WTC11 (cell line): Measurements from ENCODE around the gene DNASE2B. TPM values are rescaled to one million over a fixed set of nuclear protein-coding genes. Genes with fewer than 3 reads are reported as not detected.

Source experiments
- ATAC-seq: fragments of 200-7000 bp; cut with Tn5 transposase; 2 replicates; pipeline ENCODE4 v1.10.0; 2021; ENCODE audit warnings: mild to moderate bottlenecking, moderate library complexity
- CTCF ChIA-PET: fragments of 300-600 bp; sonication (Branson Sonifier 250); formaldehyde crosslinking; loops from one replicate; lab custom pipeline; 2021; ENCODE audit warnings: antibody characterized with exemption; lab: Charles Lee
- POLR2A ChIA-PET: fragments of 350-600 bp; sonication (Branson Sonifier 250); formaldehyde crosslinking; loops from one replicate; lab custom pipeline; 2021; ENCODE audit warnings: antibody characterized with exemption; lab: Charles Lee
- DNase-seq: peaks from one replicate; pipeline ENCODE4 v3.0.0; 2021; ENCODE audit warnings: low spot score
- H3K27ac Mint-ChIP-seq: 2 replicates; pipeline ENCODE4 v1.8.0; 2021; ENCODE audit warnings: mixed read lengths
- H3K27me3 Mint-ChIP-seq: 2 replicates; pipeline ENCODE4 v1.8.0; 2021; ENCODE audit warnings: low read depth, mild to moderate bottlenecking, moderate library complexity, mixed read lengths
- H3K36me3 Mint-ChIP-seq: 2 replicates; pipeline ENCODE4 v1.8.0; 2021; ENCODE audit warnings: mixed read lengths
- H3K4me1 Mint-ChIP-seq: 2 replicates; pipeline ENCODE4 v1.8.0; 2022; ENCODE audit warnings: mixed read lengths
- H3K4me3 Mint-ChIP-seq: 2 replicates; pipeline ENCODE4 v1.8.0; 2021; ENCODE audit warnings: mild to moderate bottlenecking, moderate library complexity, mixed read lengths
- H3K9me3 Mint-ChIP-seq: 2 replicates; pipeline ENCODE4 v1.8.0; 2021; ENCODE audit warnings: mixed read lengths
- ATF1 ChIP-seq: sonication (generic); formaldehyde crosslinking; IDR thresholded peaks from 2 replicates; pipeline ENCODE4 v1.8.1; 2023; ENCODE audit warnings: mild to moderate bottlenecking, moderate library complexity, missing genetic modification reagents
- ESRRA ChIP-seq: sonication (generic); formaldehyde crosslinking; IDR thresholded peaks from 2 replicates; pipeline ENCODE4 v1.8.1; 2022; ENCODE audit warnings: mild to moderate bottlenecking, missing genetic modification reagents, borderline replicate concordance
- FOXK1 ChIP-seq: sonication (generic); formaldehyde crosslinking; IDR thresholded peaks from 2 replicates; pipeline ENCODE4 v1.8.0; 2022; ENCODE audit warnings: mild to moderate bottlenecking, moderate library complexity, missing genetic modification reagents
- GRHL2 ChIP-seq: fragments of 250-450 bp; sonication (Bioruptor Pico); IDR thresholded peaks from 2 replicates; pipeline ENCODE4 v1.8.0; 2022; ENCODE audit warnings: mild to moderate bottlenecking, moderate library complexity; ENCODE audit not compliant: insufficient replicate concordance, severe bottlenecking
- GTF2I ChIP-seq: fragments of 250-450 bp; sonication (Bioruptor Pico); conservative IDR thresholded peaks from 2 replicates; pipeline ENCODE4 v1.4.0; 2021; ENCODE audit warnings: mild to moderate bottlenecking
- JAZF1 ChIP-seq: fragments of 250-450 bp; sonication (Bioruptor Pico); IDR thresholded peaks from 2 replicates; pipeline ENCODE4 v1.9.0; 2021; ENCODE audit warnings: moderate library complexity, mild to moderate bottlenecking, inconsistent platforms
- JUN ChIP-seq: sonication (generic); formaldehyde crosslinking; IDR thresholded peaks from 2 replicates; pipeline ENCODE4 v1.8.0; 2023; ENCODE audit warnings: mild to moderate bottlenecking, missing genetic modification reagents
- MXD4 ChIP-seq: fragments of 250-450 bp; sonication (Bioruptor Pico); IDR thresholded peaks from 2 replicates; pipeline ENCODE4 v1.8.0; 2021; ENCODE audit warnings: mild to moderate bottlenecking, moderate library complexity, borderline replicate concordance
- NFATC4 ChIP-seq: fragments of 250-450 bp; sonication (Bioruptor Pico); IDR thresholded peaks from 2 replicates; pipeline ENCODE4 v1.9.0; 2021; ENCODE audit warnings: mild to moderate bottlenecking
- NFE2L1 ChIP-seq: sonication (generic); formaldehyde crosslinking; IDR thresholded peaks from 2 replicates; pipeline ENCODE4 v1.8.1; 2023; ENCODE audit warnings: missing genetic modification reagents
- NR1H2 ChIP-seq: sonication (generic); formaldehyde crosslinking; IDR thresholded peaks from 2 replicates; pipeline ENCODE4 v1.9.0; 2021; ENCODE audit warnings: mild to moderate bottlenecking, moderate library complexity, missing genetic modification reagents
- NR2C2 ChIP-seq: sonication (generic); formaldehyde crosslinking; IDR thresholded peaks from 2 replicates; pipeline ENCODE4 v1.8.0; 2022; ENCODE audit warnings: mild to moderate bottlenecking, missing genetic modification reagents
- TCF7 ChIP-seq: sonication (generic); formaldehyde crosslinking; IDR thresholded peaks from 2 replicates; pipeline ENCODE4 v1.8.0; 2022; ENCODE audit warnings: mild to moderate bottlenecking, low read depth, missing genetic modification reagents, moderate library complexity
- TP53 ChIP-seq: sonication (generic); formaldehyde crosslinking; IDR thresholded peaks from 2 replicates; pipeline ENCODE4 v1.8.1; 2023; ENCODE audit warnings: mild to moderate bottlenecking, missing genetic modification reagents
- ZNF138 ChIP-seq: sonication (generic); formaldehyde crosslinking; conservative IDR thresholded peaks from 2 replicates; pipeline ENCODE4 v1.8.1; 2022; ENCODE audit warnings: mild to moderate bottlenecking, moderate library complexity, missing genetic modification reagents
- ZNF423 ChIP-seq: fragments of 250-450 bp; sonication (Bioruptor Pico); IDR thresholded peaks from 2 replicates; pipeline ENCODE4 v2.1.2; 2022; ENCODE audit warnings: mild to moderate bottlenecking, moderate library complexity
- ZNF671 ChIP-seq: fragments of 250-450 bp; sonication (Bioruptor Pico); IDR thresholded peaks from 2 replicates; pipeline ENCODE4 v1.8.0; 2021; ENCODE audit warnings: mild to moderate bottlenecking
- total RNA-seq: library from RNA; stranded (reverse); gene quantifications from 3 replicates; pipeline ENCODE4 v1.2.3, GENCODE V29; 2021
- TF ChIP-seq, protein P1 (sequence below): fragments of 200-600 bp; IDR thresholded peaks from 2 replicates; pipeline ENCODE4 v1.8.0; 2022; ENCODE audit warnings: antibody characterized with exemption
- TF ChIP-seq, protein P2 (sequence below): sonication (generic); formaldehyde crosslinking; IDR thresholded peaks from 2 replicates; pipeline ENCODE4 v1.8.1; 2022; ENCODE audit warnings: low read depth, mild to moderate bottlenecking, moderate library complexity, missing genetic modification reagents, borderline replicate concordance
- TF ChIP-seq, protein P3 (sequence below): sonication (generic); formaldehyde crosslinking; conservative IDR thresholded peaks from 2 replicates; pipeline ENCODE4 v1.8.1; 2023; ENCODE audit warnings: mild to moderate bottlenecking, low read depth, missing genetic modification reagents, moderate library complexity
- TF ChIP-seq, protein P4 (sequence below): sonication (generic); formaldehyde crosslinking; IDR thresholded peaks from 2 replicates; pipeline ENCODE4 v1.8.1; 2023; ENCODE audit warnings: mild to moderate bottlenecking, missing genetic modification reagents, moderate library complexity
- TF ChIP-seq, protein P5 (sequence below): fragments of 250-450 bp; sonication (Bioruptor Pico); IDR thresholded peaks from 2 replicates; pipeline ENCODE4 v2.1.2; 2022; ENCODE audit warnings: mild to moderate bottlenecking, moderate library complexity
- TF ChIP-seq, protein P6 (sequence below): fragments of 250-450 bp; sonication (Bioruptor Pico); IDR thresholded peaks from 2 replicates; pipeline ENCODE4 v1.9.0; 2021; ENCODE audit warnings: mild to moderate bottlenecking

The DNASE2B gene
- total RNA-seq, 1 experiment from 2014 or later: 0.15 TPM

DNA sequence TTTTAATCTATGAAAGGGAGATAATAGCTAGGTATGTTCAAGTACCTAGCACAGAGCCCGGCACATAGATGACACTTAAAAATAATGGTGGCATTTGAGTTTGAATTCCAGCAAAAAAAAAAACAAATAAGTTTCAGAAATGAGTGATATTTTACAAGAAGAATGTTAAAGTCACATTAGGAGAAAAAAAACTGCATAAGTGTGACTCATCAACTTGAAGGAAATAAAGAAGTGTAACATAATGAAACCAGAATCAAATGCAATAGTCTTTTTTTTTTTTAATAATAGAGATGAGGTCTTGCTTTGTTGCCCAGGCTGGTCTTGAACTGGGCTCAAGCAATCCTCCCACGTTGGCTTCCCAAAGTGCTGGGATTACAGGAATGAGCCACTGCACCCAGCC, 17.1 kb downstream of the DNASE2B start:
- no peak for ATAC-seq
- DNase-seq: no peak
- no peaks in the 10 kb centered on the region for H3K4me1 Mint-ChIP-seq
- H3K9me3 Mint-ChIP-seq: peaks cover 5% of the 10 kb centered on the region
- POLR2A ChIA-PET: no interaction called here
- no peaks in the 10 kb centered on the region for H3K36me3 Mint-ChIP-seq
- no peak overlapping the region for H3K4me3 Mint-ChIP-seq
- no peaks in the 10 kb centered on the region for H3K27me3 Mint-ChIP-seq
- no peak overlapping the region for H3K27ac Mint-ChIP-seq
- CTCF ChIA-PET: interaction anchor here (0.7 kb wide), 1 partner anchor 16 kb away, joined by 3 read pairs; no protein-coding TSS in a partner anchor
- TF ChIP-seq, protein P1, sequence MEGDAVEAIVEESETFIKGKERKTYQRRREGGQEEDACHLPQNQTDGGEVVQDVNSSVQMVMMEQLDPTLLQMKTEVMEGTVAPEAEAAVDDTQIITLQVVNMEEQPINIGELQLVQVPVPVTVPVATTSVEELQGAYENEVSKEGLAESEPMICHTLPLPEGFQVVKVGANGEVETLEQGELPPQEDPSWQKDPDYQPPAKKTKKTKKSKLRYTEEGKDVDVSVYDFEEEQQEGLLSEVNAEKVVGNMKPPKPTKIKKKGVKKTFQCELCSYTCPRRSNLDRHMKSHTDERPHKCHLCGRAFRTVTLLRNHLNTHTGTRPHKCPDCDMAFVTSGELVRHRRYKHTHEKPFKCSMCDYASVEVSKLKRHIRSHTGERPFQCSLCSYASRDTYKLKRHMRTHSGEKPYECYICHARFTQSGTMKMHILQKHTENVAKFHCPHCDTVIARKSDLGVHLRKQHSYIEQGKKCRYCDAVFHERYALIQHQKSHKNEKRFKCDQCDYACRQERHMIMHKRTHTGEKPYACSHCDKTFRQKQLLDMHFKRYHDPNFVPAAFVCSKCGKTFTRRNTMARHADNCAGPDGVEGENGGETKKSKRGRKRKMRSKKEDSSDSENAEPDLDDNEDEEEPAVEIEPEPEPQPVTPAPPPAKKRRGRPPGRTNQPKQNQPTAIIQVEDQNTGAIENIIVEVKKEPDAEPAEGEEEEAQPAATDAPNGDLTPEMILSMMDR: no peak
- TF ChIP-seq TCF7 (CRISPR knock-in tag) (no peak), ZNF423 (CRISPR knock-in tag) (no peak), NR2C2 (CRISPR knock-in tag) (no peak), GRHL2 (CRISPR knock-in tag) (no peak), NR1H2 (CRISPR knock-in tag) (no peak), GTF2I (CRISPR knock-in tag) (no peak)
- TF ChIP-seq, protein P2, sequence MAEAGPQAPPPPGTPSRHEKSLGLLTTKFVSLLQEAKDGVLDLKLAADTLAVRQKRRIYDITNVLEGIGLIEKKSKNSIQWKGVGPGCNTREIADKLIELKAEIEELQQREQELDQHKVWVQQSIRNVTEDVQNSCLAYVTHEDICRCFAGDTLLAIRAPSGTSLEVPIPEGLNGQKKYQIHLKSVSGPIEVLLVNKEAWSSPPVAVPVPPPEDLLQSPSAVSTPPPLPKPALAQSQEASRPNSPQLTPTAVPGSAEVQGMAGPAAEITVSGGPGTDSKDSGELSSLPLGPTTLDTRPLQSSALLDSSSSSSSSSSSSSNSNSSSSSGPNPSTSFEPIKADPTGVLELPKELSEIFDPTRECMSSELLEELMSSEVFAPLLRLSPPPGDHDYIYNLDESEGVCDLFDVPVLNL (CRISPR knock-in tag): no peak
- TF ChIP-seq, protein P3, sequence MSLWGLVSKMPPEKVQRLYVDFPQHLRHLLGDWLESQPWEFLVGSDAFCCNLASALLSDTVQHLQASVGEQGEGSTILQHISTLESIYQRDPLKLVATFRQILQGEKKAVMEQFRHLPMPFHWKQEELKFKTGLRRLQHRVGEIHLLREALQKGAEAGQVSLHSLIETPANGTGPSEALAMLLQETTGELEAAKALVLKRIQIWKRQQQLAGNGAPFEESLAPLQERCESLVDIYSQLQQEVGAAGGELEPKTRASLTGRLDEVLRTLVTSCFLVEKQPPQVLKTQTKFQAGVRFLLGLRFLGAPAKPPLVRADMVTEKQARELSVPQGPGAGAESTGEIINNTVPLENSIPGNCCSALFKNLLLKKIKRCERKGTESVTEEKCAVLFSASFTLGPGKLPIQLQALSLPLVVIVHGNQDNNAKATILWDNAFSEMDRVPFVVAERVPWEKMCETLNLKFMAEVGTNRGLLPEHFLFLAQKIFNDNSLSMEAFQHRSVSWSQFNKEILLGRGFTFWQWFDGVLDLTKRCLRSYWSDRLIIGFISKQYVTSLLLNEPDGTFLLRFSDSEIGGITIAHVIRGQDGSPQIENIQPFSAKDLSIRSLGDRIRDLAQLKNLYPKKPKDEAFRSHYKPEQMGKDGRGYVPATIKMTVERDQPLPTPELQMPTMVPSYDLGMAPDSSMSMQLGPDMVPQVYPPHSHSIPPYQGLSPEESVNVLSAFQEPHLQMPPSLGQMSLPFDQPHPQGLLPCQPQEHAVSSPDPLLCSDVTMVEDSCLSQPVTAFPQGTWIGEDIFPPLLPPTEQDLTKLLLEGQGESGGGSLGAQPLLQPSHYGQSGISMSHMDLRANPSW (CRISPR knock-in tag): no peak
- TF ChIP-seq, protein P4, sequence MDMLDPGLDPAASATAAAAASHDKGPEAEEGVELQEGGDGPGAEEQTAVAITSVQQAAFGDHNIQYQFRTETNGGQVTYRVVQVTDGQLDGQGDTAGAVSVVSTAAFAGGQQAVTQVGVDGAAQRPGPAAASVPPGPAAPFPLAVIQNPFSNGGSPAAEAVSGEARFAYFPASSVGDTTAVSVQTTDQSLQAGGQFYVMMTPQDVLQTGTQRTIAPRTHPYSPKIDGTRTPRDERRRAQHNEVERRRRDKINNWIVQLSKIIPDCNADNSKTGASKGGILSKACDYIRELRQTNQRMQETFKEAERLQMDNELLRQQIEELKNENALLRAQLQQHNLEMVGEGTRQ (CRISPR knock-in tag): no peak
- TF ChIP-seq, protein P5, sequence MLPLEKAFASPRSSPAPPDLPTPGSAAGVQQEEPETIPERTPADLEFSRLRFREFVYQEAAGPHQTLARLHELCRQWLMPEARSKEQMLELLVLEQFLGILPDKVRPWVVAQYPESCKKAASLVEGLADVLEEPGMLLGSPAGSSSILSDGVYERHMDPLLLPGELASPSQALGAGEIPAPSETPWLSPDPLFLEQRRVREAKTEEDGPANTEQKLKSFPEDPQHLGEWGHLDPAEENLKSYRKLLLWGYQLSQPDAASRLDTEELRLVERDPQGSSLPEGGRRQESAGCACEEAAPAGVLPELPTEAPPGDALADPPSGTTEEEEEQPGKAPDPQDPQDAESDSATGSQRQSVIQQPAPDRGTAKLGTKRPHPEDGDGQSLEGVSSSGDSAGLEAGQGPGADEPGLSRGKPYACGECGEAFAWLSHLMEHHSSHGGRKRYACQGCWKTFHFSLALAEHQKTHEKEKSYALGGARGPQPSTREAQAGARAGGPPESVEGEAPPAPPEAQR: no peak

DNA sequence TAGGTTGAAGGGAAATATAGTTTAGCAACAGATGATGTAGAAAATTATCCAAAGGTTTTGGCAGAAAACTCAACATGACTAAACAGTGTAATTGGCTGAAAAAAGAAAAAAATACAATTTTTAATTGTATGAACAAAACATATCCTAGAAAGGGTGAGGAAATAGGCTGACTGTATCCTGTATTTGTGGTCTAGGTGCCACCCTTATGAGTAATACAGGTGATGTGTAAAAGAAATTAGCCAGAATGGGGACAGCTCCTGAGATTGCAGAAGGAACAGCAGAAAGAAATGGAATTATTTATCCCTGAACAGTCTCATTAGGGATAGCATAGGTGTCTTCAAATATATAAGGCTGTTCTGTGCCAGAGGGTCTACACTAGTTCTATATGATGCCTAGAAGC, 24.6 kb downstream of the DNASE2B start:
- ATAC-seq (no peak), DNase-seq (no peak)
- CTCF ChIA-PET: interaction anchor here (1.5 kb wide), 1 partner anchor 10 kb away, joined by 4 read pairs; no protein-coding TSS in a partner anchor
- Mint-ChIP-seq H3K9me3 (no peaks in the 10 kb centered on the region), H3K27me3 (no peaks in the 10 kb centered on the region), H3K36me3 (no peaks in the 10 kb centered on the region), H3K4me1 (no peaks in the 10 kb centered on the region), H3K4me3 (no peak overlapping the region), H3K27ac (no peak overlapping the region)
- TF ChIP-seq JUN (CRISPR knock-in tag): no peak
- no peak for TF ChIP-seq TP53 (CRISPR knock-in tag)
- TF ChIP-seq ZNF138: no peak
- no peak for TF ChIP-seq NFATC4 (CRISPR knock-in tag)
- TF ChIP-seq NFE2L1: no peak
- TF ChIP-seq, protein P4 (CRISPR knock-in tag): no peak
- no peak for TF ChIP-seq ATF1 (CRISPR knock-in tag)
- TF ChIP-seq ZNF671 (CRISPR knock-in tag): no peak
- no peak for TF ChIP-seq MXD4 (CRISPR knock-in tag)
- no peak for TF ChIP-seq FOXK1
- TF ChIP-seq ESRRA (CRISPR knock-in tag): no peak
- TF ChIP-seq, protein P6, sequence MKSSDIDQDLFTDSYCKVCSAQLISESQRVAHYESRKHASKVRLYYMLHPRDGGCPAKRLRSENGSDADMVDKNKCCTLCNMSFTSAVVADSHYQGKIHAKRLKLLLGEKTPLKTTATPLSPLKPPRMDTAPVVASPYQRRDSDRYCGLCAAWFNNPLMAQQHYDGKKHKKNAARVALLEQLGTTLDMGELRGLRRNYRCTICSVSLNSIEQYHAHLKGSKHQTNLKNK (CRISPR knock-in tag): no peak
- no peak for TF ChIP-seq JAZF1 (CRISPR knock-in tag)
- POLR2A ChIA-PET: no interaction called here
